HG03521 (cell line): ENCODE data around the gene RNU11.
"Not testable (repeated sequence)": the region's sequence is repeated elsewhere in the genome, so short reads cannot be mapped to it uniquely, and the experiment has no call there.

Experiments
- ATAC-seq: cut with Tn5 transposase; IDR thresholded peaks from one replicate; pipeline ENCODE4 v1.9.1; 2021; ENCODE audit warnings: mild to moderate bottlenecking, moderate library complexity; ENCODE audit not compliant: unreplicated experiment

The RNU11 gene

DNA sequence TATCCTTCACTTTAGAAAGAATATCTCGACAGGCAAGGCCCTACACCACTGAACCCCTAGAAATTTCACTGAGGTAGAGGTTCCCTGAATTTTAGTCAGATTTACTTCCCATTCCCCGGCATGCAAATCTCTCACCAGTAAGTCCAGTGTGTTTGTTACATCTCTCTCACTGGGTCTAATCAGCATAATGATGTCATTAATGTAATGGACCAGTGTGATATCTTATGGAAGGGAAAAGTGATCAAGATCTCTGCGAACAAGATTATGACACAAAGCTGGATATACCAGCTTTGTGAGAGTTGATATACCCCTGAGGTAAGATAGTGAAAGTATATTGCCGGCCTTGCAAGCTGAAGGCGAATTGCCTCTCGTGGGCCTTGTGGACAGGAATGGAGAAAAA is 7.9 kb downstream of the RNU11 start:
- ATAC-seq, result no peak

GRCh38 chr1:28663871-28664470 is 15.6 kb downstream of the RNU11 start:
- no peak for ATAC-seq

GRCh38 chr1:28666806-28667205 is 18.4 kb downstream of the RNU11 start:
- ATAC-seq, result no peak

DNA sequence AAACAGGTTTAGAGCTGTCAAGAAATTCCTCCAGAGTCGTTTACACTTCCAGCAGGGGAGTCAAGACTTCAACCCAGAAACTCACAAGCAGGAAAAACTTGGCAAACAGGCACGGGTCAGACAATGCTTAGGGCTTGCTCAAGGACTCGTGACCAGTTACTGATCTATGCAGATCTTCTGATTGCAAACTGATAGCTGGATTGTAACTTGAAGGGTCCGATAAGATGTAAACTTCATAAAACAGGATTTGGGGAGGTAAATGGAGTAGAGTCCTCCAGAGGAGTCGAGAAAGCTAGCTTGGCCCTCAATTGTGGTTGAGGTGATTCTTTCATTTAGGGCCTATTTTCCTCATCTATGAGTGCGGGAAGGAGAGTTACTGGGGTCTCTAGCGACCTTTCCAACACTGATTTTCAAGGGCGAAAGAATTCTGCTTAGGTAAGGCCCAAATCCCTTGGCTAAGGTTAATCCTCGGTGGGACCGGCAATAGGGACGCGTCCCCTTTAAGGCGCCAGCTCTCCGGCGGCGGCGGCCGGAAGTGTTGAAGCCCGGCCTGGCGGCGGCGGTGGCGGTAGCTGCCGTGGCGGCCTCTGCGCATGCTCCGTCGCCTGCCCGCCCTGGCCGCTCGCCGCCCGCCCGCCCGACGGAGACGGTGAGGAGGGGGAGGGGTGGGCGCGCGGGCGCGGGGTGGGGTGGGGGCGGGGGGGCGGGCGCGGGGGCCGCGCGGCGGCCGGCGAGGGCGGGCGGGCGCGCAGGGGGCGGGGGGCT is 20.0 kb downstream of the RNU11 start, which contains the start of gene GMEB1:
Gene GMEB1 (plus strand): TSS at position 594 of the 765 bp plus-strand sequence. CDS start 14,829 bp downstream, outside the sequence.
- ATAC-seq, result peak; percentile 75

GRCh38 chr1:28668956-28669723 is 20.7 kb downstream of the RNU11 start:
- peak; percentile 66 for ATAC-seq

DNA sequence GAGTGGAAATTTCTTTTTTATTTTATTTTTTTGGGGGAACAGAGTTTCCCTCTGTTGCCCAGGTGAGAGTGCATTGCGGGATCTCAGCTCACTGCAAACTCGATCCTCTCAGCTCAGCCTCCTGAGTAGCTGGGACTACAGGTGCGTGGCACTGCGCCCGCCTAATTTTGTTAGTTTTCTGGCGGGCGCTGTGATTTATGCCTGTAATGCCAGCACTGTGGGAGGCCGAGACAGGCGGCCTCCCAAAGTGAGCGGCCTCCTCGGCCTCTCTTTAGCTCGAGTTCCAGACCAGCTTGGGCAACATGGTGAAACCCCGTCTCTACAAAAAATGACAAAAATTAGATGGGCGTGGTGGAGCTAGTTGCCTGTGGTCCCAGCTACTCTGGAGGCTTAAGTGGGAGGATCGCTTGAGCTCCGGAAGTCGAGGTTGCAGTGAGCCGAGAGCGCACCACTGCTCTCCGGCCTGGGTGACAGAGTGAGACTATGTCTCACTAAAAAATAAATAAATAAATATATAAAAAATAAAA is 22.9 kb downstream of the RNU11 start:
- no peak for ATAC-seq

GRCh38 chr1:28672971-28673370 is 24.6 kb downstream of the RNU11 start:
- not testable (repeated sequence) for ATAC-seq

GRCh38 chr1:28675924-28676257 is 27.5 kb downstream of the RNU11 start:
- no peak for ATAC-seq

DNA sequence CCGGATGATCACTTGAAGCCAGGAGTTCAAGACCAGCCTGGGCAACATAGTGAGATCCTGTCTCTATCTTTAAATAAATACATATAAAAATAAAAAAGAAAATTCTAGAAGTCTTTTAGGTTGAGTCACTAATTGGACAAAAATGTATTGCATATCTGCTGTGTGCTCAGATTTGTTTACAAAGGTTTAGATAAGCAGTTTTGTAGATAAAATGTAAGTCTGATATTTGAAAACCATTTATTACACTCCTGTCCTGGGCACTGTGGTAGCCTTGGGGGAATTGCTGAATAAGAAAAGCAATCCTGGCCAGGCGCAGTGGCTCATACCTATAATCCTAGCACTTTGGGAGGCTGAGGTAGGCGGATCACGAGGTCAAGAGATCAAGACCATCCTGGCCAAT is 31.8 kb downstream of the RNU11 start:
- no peak for ATAC-seq

DNA sequence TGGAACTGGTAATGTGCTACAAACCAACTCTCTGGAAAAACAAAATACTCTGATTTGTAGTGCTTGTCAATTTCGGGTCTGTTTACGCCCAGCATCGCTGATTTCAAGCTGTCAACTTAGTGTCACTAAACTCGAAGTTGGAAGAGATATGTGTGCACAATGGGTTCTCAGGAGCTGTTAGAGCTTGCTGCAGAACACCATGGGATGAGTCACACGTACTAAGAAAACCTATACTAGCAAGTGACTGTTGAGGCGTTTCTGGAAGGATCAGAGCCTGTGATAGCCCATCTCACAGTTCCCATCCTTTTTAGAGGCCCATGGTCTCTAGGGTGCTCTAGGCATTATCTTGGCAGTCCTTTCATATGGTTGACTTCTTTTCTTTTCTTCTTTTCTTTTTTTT is 34.4 kb downstream of the RNU11 start:
- ATAC-seq, result no peak

- no peak for ATAC-seq
Measured at GRCh38 chr1:28684937-28685336, 36.5 kb downstream of the RNU11 start.

- not testable (repeated sequence) for ATAC-seq
Measured at GRCh38 chr1:28691627-28692026, 43.2 kb downstream of the RNU11 start.
